ENCODE results near the gene EYS. TPM values are rescaled to one million over a fixed set of nuclear protein-coding genes. Genes with fewer than 3 reads are reported as not detected.

Gene EYS
- polyA plus RNA-seq, 1 experiment = not detected

DNA sequence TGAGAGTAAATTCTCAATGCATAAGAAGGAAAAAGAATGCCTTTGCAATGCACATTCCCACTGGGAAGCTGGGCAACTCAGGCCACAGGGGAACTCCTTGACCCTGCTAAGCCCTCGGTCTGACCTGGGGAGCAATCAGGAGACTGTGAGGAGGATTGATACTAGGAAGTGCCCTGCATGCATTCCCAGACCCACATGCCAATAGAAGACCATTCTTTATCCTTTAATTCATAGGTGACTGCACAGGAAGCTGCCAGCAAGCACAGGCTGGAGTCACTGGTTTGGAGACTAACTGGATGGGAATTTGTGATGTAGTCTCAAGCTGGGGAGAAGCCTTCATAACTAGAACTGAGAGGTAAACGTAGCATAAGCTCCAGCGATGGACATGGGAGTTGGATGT is 1012.7 kb downstream of the EYS start:
- TF ChIP-seq, protein P1, sequence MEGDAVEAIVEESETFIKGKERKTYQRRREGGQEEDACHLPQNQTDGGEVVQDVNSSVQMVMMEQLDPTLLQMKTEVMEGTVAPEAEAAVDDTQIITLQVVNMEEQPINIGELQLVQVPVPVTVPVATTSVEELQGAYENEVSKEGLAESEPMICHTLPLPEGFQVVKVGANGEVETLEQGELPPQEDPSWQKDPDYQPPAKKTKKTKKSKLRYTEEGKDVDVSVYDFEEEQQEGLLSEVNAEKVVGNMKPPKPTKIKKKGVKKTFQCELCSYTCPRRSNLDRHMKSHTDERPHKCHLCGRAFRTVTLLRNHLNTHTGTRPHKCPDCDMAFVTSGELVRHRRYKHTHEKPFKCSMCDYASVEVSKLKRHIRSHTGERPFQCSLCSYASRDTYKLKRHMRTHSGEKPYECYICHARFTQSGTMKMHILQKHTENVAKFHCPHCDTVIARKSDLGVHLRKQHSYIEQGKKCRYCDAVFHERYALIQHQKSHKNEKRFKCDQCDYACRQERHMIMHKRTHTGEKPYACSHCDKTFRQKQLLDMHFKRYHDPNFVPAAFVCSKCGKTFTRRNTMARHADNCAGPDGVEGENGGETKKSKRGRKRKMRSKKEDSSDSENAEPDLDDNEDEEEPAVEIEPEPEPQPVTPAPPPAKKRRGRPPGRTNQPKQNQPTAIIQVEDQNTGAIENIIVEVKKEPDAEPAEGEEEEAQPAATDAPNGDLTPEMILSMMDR (IDR thresholded peaks at IDR 0.05; ENCODE audit: insufficient read depth, low read depth, low read length) = no peak
- Histone ChIP-seq H3K4me3 (ENCODE audit: low read depth, low read length) (no peak overlapping the region), H3K27me3 (ENCODE audit: control insufficient read depth, insufficient read depth, low read length) (no peaks in the 10 kb centered on the region), H3K36me3 (ENCODE audit: control insufficient read depth, insufficient read depth, low read length) (no peaks in the 10 kb centered on the region)
- POLR2A ChIA-PET = no interaction called here
- CTCF ChIA-PET = no interaction called here
- no peak for DNase-seq (ENCODE audit: low read depth)

GRCh38 chr6:64691064-64691463 is 1016.0 kb downstream of the EYS start:
- TF ChIP-seq, protein P1 (IDR thresholded peaks at IDR 0.05; ENCODE audit: insufficient read depth, low read depth, low read length) = no peak
- CTCF ChIA-PET = no interaction called here
- Histone ChIP-seq H3K27me3 (ENCODE audit: control insufficient read depth, insufficient read depth, low read length) (no peaks in the 10 kb centered on the region), H3K36me3 (ENCODE audit: control insufficient read depth, insufficient read depth, low read length) (no peaks in the 10 kb centered on the region), H3K4me3 (ENCODE audit: low read depth, low read length) (no peak overlapping the region)
- POLR2A ChIA-PET = no interaction called here
- no peak for DNase-seq (ENCODE audit: low read depth)

- ChIA-PET CTCF (no interaction called here), POLR2A (no interaction called here)
- DNase-seq (ENCODE audit: low read depth) = no peak
- no peaks in the 10 kb centered on the region for H3K36me3 ChIP-seq (ENCODE audit: control insufficient read depth, insufficient read depth, low read length)
- no peak overlapping the region for H3K4me3 ChIP-seq (ENCODE audit: low read depth, low read length)
- TF ChIP-seq, protein P1 (IDR thresholded peaks at IDR 0.05; ENCODE audit: insufficient read depth, low read depth, low read length) = no peak
- H3K27me3 ChIP-seq (ENCODE audit: control insufficient read depth, insufficient read depth, low read length) = no peaks in the 10 kb centered on the region
These were observed 1021.6 kb downstream of the EYS start for GRCh38 chr6:64685401-64685800.

DNA sequence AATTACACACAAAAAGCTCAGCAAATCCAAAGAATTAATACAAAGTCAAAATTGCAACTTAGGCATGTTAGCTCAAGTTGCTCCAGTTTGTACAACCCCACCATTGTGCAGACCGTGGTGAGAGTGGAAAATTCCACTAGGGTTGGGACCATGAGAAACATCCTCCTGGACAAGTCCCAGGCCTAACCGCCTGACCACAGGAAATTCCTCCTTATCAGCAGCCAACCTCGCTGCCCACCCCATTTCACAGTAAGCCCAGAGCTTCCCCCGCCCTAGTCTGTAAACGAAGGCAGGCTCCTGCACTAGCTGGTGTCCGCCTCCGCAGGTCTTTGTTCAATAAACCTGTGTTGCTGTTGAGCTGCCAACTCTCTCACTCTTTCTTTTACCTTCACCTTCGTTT is 1023.3 kb downstream of the EYS start:
- no peaks in the 10 kb centered on the region for H3K36me3 ChIP-seq (ENCODE audit: control insufficient read depth, insufficient read depth, low read length)
- TF ChIP-seq, protein P1 (IDR thresholded peaks at IDR 0.05; ENCODE audit: insufficient read depth, low read depth, low read length) = no peak
- no peak for DNase-seq (ENCODE audit: low read depth)
- H3K27me3 ChIP-seq (ENCODE audit: control insufficient read depth, insufficient read depth, low read length) = no peaks in the 10 kb centered on the region
- ChIA-PET CTCF (no interaction called here), POLR2A (no interaction called here)
- H3K4me3 ChIP-seq (ENCODE audit: low read depth, low read length) = no peak overlapping the region

GRCh38 chr6:64681416-64682160 is 1025.4 kb downstream of the EYS start:
- DNase-seq (ENCODE audit: low read depth) = no peak
- CTCF ChIA-PET = no interaction called here

More at GRCh38 chr6:64681416-64682160, 1025.4 kb downstream of the EYS start:
- no peak overlapping the region for H3K4me3 ChIP-seq (ENCODE audit: low read depth, low read length)
- H3K36me3 ChIP-seq (ENCODE audit: control insufficient read depth, insufficient read depth, low read length) = no peaks in the 10 kb centered on the region
- H3K27me3 ChIP-seq (ENCODE audit: control insufficient read depth, insufficient read depth, low read length) = no peaks in the 10 kb centered on the region
- POLR2A ChIA-PET = no interaction called here
- TF ChIP-seq, protein P1 (IDR thresholded peaks at IDR 0.05; ENCODE audit: insufficient read depth, low read depth, low read length) = no peak
